GM12864 (cell line): ENCODE data around the gene TEDC1.

ENCODE experiments used
- DNase-seq: peaks from one replicate; pipeline ENCODE4 v3.0.0-alpha.2; 2011; ENCODE audit warnings: low read depth
- H3K4me3 ChIP-seq: 2 replicates; pipeline ENCODE4 v1.5.1; 2011; ENCODE audit warnings: mild to moderate bottlenecking, low read depth, low read length, control low read depth
- CTCF ChIP-seq: IDR thresholded peaks from 2 replicates; pipeline ENCODE4 v1.5.1; 2011; ENCODE audit warnings: low read depth, mild to moderate bottlenecking, moderate library complexity, low read length, control low read depth, inconsistent platforms; ENCODE audit errors: missing control alignments

TEDC1 gene

GRCh38 chr14:105466531-105467248 is 24.4 kb upstream of the TEDC1 start:
- no peak overlapping the region for H3K4me3 ChIP-seq
- TF ChIP-seq CTCF, result no peak
- DNase-seq, result no peak

- H3K4me3 ChIP-seq, result no peak overlapping the region
- no peak for TF ChIP-seq CTCF
- no peak for DNase-seq
These were observed 23.7 kb upstream of the TEDC1 start for GRCh38 chr14:105467249-105467941.

- no peak overlapping the region for H3K4me3 ChIP-seq
- DNase-seq, result no peak
- TF ChIP-seq CTCF, result no peak
These were observed 23.0 kb upstream of the TEDC1 start for GRCh38 chr14:105467942-105468471.

GRCh38 chr14:105468621-105469241 is 22.3 kb upstream of the TEDC1 start:
- no peak overlapping the region for H3K4me3 ChIP-seq

GRCh38 chr14:105469456-105470349 is 21.3 kb upstream of the TEDC1 start:
- DNase-seq, result no peak
- H3K4me3 ChIP-seq, result no peak overlapping the region
- TF ChIP-seq CTCF, result no peak

More at GRCh38 chr14:105468621-105469241, 22.3 kb upstream of the TEDC1 start:
- no peak for TF ChIP-seq CTCF
- DNase-seq, result no peak
